22Rv1 (cell line): ENCODE results near the gene ARTN.

Experiments used
- ZFX ChIP-seq: fragments of 450-650 bp; IDR thresholded peaks from 2 replicates; pipeline ENCODE4 v1.6.1; 2017; ENCODE audit warnings: antibody characterized with exemption, borderline replicate concordance
- TF ChIP-seq, protein P1 (sequence below): fragments of 450-650 bp; IDR thresholded peaks from 2 replicates; pipeline ENCODE4 v1.5.1; 2017; ENCODE audit warnings: mild to moderate bottlenecking

DNA sequence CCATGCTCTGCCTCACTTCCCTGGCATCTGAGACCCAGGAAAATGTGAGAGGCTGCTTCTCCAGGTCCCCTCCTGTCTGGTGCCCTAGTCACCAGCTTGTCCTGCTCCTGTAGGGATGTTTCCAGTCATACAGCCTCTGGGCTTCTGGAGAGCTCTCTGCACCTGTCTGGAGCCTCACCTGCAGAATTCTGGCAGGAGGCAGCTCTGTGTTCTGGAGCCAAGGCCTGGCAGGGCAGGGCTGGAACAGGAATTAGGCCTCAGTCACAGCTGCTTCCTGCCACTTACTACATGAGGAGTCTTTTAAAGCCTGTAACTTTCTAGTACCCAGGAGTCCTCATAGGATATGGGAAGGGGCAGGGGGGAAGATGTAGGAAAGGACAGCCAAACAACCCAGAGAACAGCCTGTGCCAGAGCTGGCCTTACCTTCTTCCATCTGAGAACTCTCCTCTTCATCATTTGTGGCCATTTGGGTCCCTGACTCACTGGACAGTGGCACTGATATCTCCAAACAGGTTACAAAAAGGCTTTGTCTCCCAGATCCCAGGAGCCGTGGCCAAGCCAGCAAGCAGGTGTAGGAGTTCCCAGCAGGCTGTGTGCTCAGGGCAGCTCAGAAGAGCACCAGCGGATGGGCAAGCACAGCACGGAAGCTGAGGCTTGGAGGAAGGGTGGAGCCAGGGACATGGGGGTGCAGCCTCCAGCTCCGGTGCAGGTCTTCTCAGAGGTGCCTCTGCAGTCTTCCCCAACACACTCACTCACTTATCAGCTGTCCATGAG, 31.4 kb upstream of the ARTN start:
- TF ChIP-seq, protein P1, sequence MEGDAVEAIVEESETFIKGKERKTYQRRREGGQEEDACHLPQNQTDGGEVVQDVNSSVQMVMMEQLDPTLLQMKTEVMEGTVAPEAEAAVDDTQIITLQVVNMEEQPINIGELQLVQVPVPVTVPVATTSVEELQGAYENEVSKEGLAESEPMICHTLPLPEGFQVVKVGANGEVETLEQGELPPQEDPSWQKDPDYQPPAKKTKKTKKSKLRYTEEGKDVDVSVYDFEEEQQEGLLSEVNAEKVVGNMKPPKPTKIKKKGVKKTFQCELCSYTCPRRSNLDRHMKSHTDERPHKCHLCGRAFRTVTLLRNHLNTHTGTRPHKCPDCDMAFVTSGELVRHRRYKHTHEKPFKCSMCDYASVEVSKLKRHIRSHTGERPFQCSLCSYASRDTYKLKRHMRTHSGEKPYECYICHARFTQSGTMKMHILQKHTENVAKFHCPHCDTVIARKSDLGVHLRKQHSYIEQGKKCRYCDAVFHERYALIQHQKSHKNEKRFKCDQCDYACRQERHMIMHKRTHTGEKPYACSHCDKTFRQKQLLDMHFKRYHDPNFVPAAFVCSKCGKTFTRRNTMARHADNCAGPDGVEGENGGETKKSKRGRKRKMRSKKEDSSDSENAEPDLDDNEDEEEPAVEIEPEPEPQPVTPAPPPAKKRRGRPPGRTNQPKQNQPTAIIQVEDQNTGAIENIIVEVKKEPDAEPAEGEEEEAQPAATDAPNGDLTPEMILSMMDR, result no peak
- no peak for TF ChIP-seq ZFX
